ENCODE results near the gene OFD1.
A peak's percentile ranks its signal among the peaks of the same experiment; 100 is the strongest.

OFD1 gene

GRCh38 chrX:13734278-13735172 lies at the start of gene OFD1, which contains the start of gene TRAPPC2:
OFD1 (plus strand) TSS chrX:13734748; CDS start chrX:13735072, 324 bp downstream.
TRAPPC2 (minus strand) TSS chrX:13734620; CDS start chrX:13719963, 14,657 bp downstream.
- peak; percentile 50 to 79 (median 51) for DNase-seq (ENCODE audit: low read depth in 2 of 3, low spot score in 2 of 3)

- DNase-seq (ENCODE audit: low read depth in 2 of 3, low spot score in 2 of 3): no peak
Observed at GRCh38 chrX:13685126-13685763, 49.3 kb upstream of the OFD1 start.

- DNase-seq (ENCODE audit: low read depth in 2 of 3, low spot score in 2 of 3): no peak
Observed at GRCh38 chrX:13687203-13687602, 47.3 kb upstream of the OFD1 start.

GRCh38 chrX:13688384-13688957 lies 46.1 kb upstream of the OFD1 start:
- DNase-seq (ENCODE audit: low read depth in 2 of 3, low spot score in 2 of 3): no peak

GRCh38 chrX:13688958-13689740 lies 45.4 kb upstream of the OFD1 start, which contains the start of gene RAB9A:
RAB9A (plus strand) TSS chrX:13689128; CDS start chrX:13708747, 19,619 bp downstream.
- peak; percentile 42 to 78 (median 63) for DNase-seq (ENCODE audit: low read depth in 2 of 3, low spot score in 2 of 3)

- no peak for DNase-seq (ENCODE audit: low read depth in 2 of 3, low spot score in 2 of 3)
Observed at GRCh38 chrX:13689741-13690211, 44.8 kb upstream of the OFD1 start.

GRCh38 chrX:13690836-13691235 lies 43.7 kb upstream of the OFD1 start:
- DNase-seq (ENCODE audit: low read depth in 2 of 3, low spot score in 2 of 3): no peak

GRCh38 chrX:13691841-13692371 lies 42.6 kb upstream of the OFD1 start:
- DNase-seq (ENCODE audit: low read depth in 2 of 3, low spot score in 2 of 3): no peak

- no peak for DNase-seq (ENCODE audit: low read depth in 2 of 3, low spot score in 2 of 3)
Observed at GRCh38 chrX:13692771-13693231, 41.7 kb upstream of the OFD1 start.

GRCh38 chrX:13693341-13693961 lies 41.1 kb upstream of the OFD1 start:
- no peak for DNase-seq (ENCODE audit: low read depth in 2 of 3, low spot score in 2 of 3)

- DNase-seq (ENCODE audit: low read depth in 2 of 3, low spot score in 2 of 3): no peak
Observed at GRCh38 chrX:13694359-13694758, 40.2 kb upstream of the OFD1 start.

GRCh38 chrX:13694983-13695382 lies 39.6 kb upstream of the OFD1 start:
- DNase-seq (ENCODE audit: low read depth in 2 of 3, low spot score in 2 of 3): no peak

- no peak for DNase-seq (ENCODE audit: low read depth in 2 of 3, low spot score in 2 of 3)
Observed at GRCh38 chrX:13695601-13696115, 38.9 kb upstream of the OFD1 start.

- DNase-seq (ENCODE audit: low read depth in 2 of 3, low spot score in 2 of 3): no peak
Observed at GRCh38 chrX:13697455-13697854, 37.1 kb upstream of the OFD1 start.

- DNase-seq (ENCODE audit: low read depth in 2 of 3, low spot score in 2 of 3): no peak
Observed at GRCh38 chrX:13697976-13698375, 36.6 kb upstream of the OFD1 start.

- DNase-seq (ENCODE audit: low read depth in 2 of 3, low spot score in 2 of 3): no peak
Observed at GRCh38 chrX:13698432-13698831, 36.1 kb upstream of the OFD1 start.

- DNase-seq (ENCODE audit: low read depth in 2 of 3, low spot score in 2 of 3): no peak
Observed at GRCh38 chrX:13699183-13699826, 35.2 kb upstream of the OFD1 start.

- DNase-seq (ENCODE audit: low read depth in 2 of 3, low spot score in 2 of 3): no peak
Observed at GRCh38 chrX:13700380-13700779, 34.2 kb upstream of the OFD1 start.

- no peak for DNase-seq (ENCODE audit: low read depth in 2 of 3, low spot score in 2 of 3)
Observed at GRCh38 chrX:13702111-13702789, 32.3 kb upstream of the OFD1 start.
